Psoas muscle (tissue), 8 donors: ENCODE measurements around the gene RAD23B. TPM values are rescaled to one million over a fixed set of nuclear protein-coding genes. Genes with fewer than 3 reads are reported as not detected.

Source experiments
- ATAC-seq, 4 donors: fragments of 200-7000 bp; cut with Tn5 transposase; one replicate each; pipeline ENCODE4 v1.9.1; 2020; ENCODE audit warnings: moderate library complexity in 3 of 4, mild to moderate bottlenecking in 2 of 4
- DNase-seq, 2 donors: peaks; one replicate each; pipeline ENCODE4 v3.0.0-alpha.2; 2020
- H3K27ac ChIP-seq: fragments of 200-600 bp; one replicate; pipeline ENCODE4 v1.8.0; 2022
- H3K27me3 ChIP-seq, 3 donors: fragments of 200-600 bp in 1 of 3; one replicate each; pipeline versions ENCODE4 v1.6.1 to v1.8.0; 2013 to 2022; ENCODE audit warnings: low read length in 2 of 3, mild to moderate bottlenecking in 2 of 3, moderate library complexity in 1 of 3; ENCODE audit not compliant: insufficient read depth in 3 of 3
- H3K36me3 ChIP-seq, 2 donors: fragments of 200-600 bp in 1 of 2; one replicate each; pipeline versions ENCODE4 v1.6.1 to v1.8.0; 2013 to 2022; ENCODE audit warnings: low read depth in 1 of 2, mild to moderate bottlenecking in 1 of 2, moderate library complexity in 1 of 2; ENCODE audit not compliant: insufficient read depth in 1 of 2
- H3K4me1 ChIP-seq: fragments of 200-600 bp; one replicate; pipeline ENCODE4 v1.8.0; 2022
- H3K4me3 ChIP-seq: fragments of 200-600 bp; one replicate; pipeline ENCODE4 v1.8.0; 2022; ENCODE audit warnings: mild to moderate bottlenecking
- H3K9me3 ChIP-seq: fragments of 200-600 bp; one replicate; pipeline ENCODE4 v1.8.0; 2022
- WGBS, 3 donors: extraction: QIAGEN DNeasy Blood & Tissue Kit; methylation state at CpG; one replicate each; pipeline versions ENCODE4 v1.1.6 to v1.1.7; 2013; 5-methylcytosine and 5-hydroxymethylcytosine counted together
- intact Hi-C, 2 donors: fragments of 100-400 bp; cut with DNase I; formaldehyde crosslinking; loops; one replicate each; pipeline versions ENCODE4 v1.11.0 to v1.14.2; 2022
- polyA plus RNA-seq, 3 donors: library from polyadenylated mRNA; stranded (reverse); fragments of 200-250 nt; gene quantifications; one replicate each; pipeline ENCODE4 v1.2.3, GENCODE V29; 2013
- total RNA-seq, 4 donors: library from RNA; stranded (reverse); fragmentation: NEBNext Ultra II Directional in 2 of 4; extraction: Animal tissue kit (Norgen Biotek cat#: 25700) in 2 of 4; gene quantifications; one replicate each; pipeline versions ENCODE4 v1.2.1 to v1.2.4, GENCODE V29; 2021 to 2023
- TF ChIP-seq, protein P1 (sequence below): fragments of 200-600 bp; IDR thresholded peaks from one replicate; pipeline ENCODE4 v1.8.0; 2022; ENCODE audit warnings: antibody characterized with exemption
- donor health status: healthy with polysubstance abuse.
- donor health status: DM: no; HTN: no; CAD: no; lungs with moderate emphysema.
- donor health status: Bipolar disorder and iron deficiency.
- donor health status: healthy.
- donor health status: DM: yes; HTN: yes; CAD: no.
- donor health status: DM: no; HTN: no; CAD: no.
- donor health status: DM: no; HTN: no; CAD: no.
- donor health status: DM: yes; HTN: yes; CAD: no.

RAD23B gene
- total and polyA plus RNA-seq, 7 donors: 126 to 283 (median 225) TPM

DNA sequence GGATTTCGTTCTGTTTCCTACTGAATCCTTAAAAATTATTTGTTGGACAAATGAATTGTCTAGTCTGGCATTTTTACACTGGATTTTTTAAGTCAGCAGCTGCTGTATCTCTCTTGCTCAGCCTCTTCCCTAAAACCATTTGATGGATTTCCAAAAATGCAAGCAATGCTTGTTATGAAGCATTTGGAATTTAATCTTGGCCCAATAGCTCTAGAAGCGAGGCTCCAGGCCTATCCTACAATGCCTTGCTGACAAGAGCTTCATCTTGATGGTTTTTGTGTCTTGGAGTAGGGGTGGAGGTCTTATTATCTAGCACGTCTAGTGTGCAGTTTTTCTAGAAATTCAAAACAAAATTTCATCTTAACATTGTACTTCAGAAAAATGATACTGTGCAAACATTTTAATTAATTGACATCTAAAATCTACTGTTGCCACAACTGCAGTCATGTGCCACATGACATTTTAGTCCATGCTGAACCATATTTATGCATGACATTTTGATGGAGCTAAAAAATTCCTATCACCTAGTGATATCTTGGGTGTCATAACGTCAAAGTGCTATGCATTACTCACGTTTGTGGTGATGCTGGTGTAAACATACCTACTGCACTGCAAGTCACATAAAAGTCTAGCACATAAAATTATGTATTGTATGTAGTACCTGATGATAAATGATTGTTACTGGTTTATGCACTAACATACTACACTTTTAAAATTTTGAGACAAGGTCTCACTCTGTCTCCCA is 5.9 kb upstream of the RAD23B start:
- peaks cover 15% of the 10 kb centered on the region for H3K4me1 ChIP-seq
- H3K27ac ChIP-seq: no peak overlapping the region
- no peaks in the 10 kb centered on the region for H3K9me3 ChIP-seq
- no peaks in the 10 kb centered on the region for H3K27me3 ChIP-seq
- H3K36me3 ChIP-seq: no peaks in the 10 kb centered on the region
- intact Hi-C loops: no loop called here
- no peak overlapping the region for H3K4me3 ChIP-seq
- WGBS, 3 donors: 37 to 44% (median 39%) methylated on average over 5 of the region's 5 CpGs
- DNase-seq: no peak
- TF ChIP-seq, protein P1, sequence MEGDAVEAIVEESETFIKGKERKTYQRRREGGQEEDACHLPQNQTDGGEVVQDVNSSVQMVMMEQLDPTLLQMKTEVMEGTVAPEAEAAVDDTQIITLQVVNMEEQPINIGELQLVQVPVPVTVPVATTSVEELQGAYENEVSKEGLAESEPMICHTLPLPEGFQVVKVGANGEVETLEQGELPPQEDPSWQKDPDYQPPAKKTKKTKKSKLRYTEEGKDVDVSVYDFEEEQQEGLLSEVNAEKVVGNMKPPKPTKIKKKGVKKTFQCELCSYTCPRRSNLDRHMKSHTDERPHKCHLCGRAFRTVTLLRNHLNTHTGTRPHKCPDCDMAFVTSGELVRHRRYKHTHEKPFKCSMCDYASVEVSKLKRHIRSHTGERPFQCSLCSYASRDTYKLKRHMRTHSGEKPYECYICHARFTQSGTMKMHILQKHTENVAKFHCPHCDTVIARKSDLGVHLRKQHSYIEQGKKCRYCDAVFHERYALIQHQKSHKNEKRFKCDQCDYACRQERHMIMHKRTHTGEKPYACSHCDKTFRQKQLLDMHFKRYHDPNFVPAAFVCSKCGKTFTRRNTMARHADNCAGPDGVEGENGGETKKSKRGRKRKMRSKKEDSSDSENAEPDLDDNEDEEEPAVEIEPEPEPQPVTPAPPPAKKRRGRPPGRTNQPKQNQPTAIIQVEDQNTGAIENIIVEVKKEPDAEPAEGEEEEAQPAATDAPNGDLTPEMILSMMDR: no peak
- no peak for ATAC-seq

DNA sequence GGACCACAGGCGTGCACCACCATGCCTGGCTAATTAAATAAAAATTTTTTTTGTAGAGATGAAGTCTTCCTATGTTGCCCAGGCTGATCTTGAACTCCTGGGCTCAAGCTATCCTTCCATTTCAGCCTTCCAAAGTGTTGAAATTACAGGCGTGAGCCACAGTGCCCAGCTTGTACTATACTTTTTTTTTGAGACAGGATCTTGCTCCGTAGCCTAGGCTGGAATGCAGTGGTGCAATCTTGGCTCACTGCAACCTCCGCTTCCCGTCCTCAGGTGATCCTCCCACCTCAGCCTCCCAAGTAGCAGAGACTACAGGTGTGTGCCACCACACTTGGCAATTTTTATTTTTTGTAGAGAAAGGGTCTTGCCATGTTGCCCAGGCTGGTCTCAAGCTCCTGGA is 5.3 kb upstream of the RAD23B start:
- intact Hi-C loops: no loop called here
- no peak for ATAC-seq
- Histone ChIP-seq H3K9me3 (no peaks in the 10 kb centered on the region), H3K27me3 (no peaks in the 10 kb centered on the region), H3K4me3 (no peak overlapping the region), H3K36me3 (no peaks in the 10 kb centered on the region), H3K27ac (no peak overlapping the region), H3K4me1 (peaks cover 18% of the 10 kb centered on the region)
- TF ChIP-seq, protein P1: no peak
- 93 to 95% (median 94%) methylated on average over 5 of the region's 5 CpGs for WGBS, 3 donors
- DNase-seq: no peak

DNA sequence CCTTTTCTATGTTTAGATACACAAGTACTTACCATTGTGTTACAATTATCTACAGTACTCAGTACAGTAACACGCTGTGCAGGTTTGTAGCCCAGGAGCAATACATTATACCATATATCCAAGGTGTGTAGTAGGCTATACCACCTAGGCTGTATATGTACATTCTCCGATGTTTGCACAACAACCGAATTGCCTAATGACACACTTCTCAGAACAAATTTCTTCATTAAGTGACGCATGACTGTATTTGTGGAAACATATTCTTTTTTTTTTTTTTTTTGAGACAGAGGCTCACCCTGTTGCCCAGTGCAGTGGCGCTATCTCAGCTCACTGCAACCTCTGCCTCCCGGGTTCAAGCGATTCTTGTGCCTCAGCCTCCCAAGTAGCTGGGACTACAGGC is 4.0 kb upstream of the RAD23B start:
- WGBS, 3 donors: 96 to 99% (median 98%) methylated on average over 7 of the region's 7 CpGs
- TF ChIP-seq, protein P1: no peak
- intact Hi-C loops: no loop called here
- H3K36me3 ChIP-seq: no peaks in the 10 kb centered on the region
- no peaks in the 10 kb centered on the region for H3K9me3 ChIP-seq
- no peak for DNase-seq
- no peaks in the 10 kb centered on the region for H3K27me3 ChIP-seq
- no peak overlapping the region for H3K4me3 ChIP-seq
- H3K4me1 ChIP-seq: peaks cover 18% of the 10 kb centered on the region
- H3K27ac ChIP-seq: no peak overlapping the region
- no peak for ATAC-seq

DNA sequence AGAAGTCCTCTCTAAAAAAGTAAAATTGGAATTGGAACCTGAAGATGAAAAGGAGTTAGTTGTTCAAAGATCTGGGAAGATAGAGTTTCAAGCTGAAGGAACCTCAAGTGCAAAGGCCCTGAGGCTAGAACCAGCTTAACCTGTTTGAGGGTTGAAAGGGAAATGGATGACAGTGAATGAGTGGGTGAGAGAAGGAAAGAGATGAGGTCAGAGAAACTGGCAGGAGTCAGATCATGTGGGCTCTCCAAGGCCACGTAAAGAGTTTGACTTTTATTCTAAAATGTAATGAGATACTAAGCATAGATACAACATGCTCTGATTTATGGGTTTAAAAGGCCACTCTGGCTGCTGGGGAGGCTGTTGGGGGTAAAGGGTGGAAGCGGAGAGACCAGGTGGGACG is 2.5 kb upstream of the RAD23B start:
- H3K4me3 ChIP-seq: no peak overlapping the region
- ATAC-seq: no peak
- H3K27ac ChIP-seq: no peak overlapping the region
- WGBS, 3 donors: 80 to 94% (median 84%) methylated on average over 3 of the region's 3 CpGs
- H3K4me1 ChIP-seq: peaks cover 18% of the 10 kb centered on the region
- TF ChIP-seq, protein P1: no peak
- DNase-seq: no peak
- H3K36me3 ChIP-seq: no peaks in the 10 kb centered on the region
- intact Hi-C loops: loop anchor here in 1 of 2 donors (10.0 kb wide), 1 partner anchor 54 kb away; no protein-coding TSS in a partner anchor
- H3K9me3 ChIP-seq: no peaks in the 10 kb centered on the region
- no peaks in the 10 kb centered on the region for H3K27me3 ChIP-seq

DNA sequence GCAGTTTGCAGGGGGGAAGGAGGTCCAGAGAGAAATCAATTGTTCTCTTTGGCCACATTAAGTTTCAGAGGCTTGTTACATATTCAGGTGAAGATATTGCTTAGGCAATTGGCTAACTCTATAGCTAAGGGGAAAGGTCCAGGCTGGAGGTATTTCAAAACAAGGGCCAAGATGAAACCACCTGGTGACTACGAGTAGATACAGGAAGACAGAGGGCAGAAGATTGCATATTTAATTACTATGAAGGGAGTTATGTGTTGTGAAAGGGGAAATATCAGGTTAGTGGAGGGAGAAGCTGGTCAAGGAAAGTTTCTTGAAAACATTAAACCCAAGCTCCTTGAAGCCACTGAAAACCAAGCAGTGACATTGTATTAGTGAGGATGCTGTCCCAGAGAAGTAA is 1.9 kb upstream of the RAD23B start:
- Histone ChIP-seq H3K9me3 (no peaks in the 10 kb centered on the region), H3K4me1 (peaks cover 19% of the 10 kb centered on the region), H3K4me3 (no peak overlapping the region), H3K27me3 (no peaks in the 10 kb centered on the region), H3K27ac (no peak overlapping the region), H3K36me3 (no peaks in the 10 kb centered on the region)
- WGBS, 3 donors: 68 to 75% (median 69%) methylated on average over 1 of the region's 1 CpG
- ATAC-seq (no peak), DNase-seq (no peak)
- intact Hi-C loops: loop anchor here in 1 of 2 donors (10.0 kb wide), 1 partner anchor 54 kb away; no protein-coding TSS in a partner anchor
- TF ChIP-seq, protein P1: no peak
